ENCODE data around the gene PPIP5K2.

PPIP5K2 gene

DNA sequence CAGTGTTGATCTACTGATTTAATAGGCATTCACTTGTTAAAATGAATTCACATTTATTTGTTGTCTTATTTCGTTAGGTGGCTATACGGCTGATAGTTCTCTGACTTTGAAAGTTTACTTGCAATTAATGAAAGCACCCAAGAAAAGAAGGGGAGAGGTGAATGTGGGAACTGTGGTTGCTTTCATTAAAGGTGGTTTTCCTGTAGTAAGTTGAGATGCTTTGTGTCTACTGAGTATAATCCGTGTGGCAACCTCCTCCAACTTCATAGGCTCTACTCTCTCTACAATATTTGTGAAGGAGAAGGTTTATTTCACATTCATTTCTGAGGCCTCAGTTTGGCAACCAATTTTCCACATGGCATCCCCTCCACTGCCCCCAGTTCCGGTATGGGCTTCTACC, 125.7 kb downstream of the PPIP5K2 start:
- no peak for DNase-seq (ENCODE audit: low read depth, low spot score)

DNA sequence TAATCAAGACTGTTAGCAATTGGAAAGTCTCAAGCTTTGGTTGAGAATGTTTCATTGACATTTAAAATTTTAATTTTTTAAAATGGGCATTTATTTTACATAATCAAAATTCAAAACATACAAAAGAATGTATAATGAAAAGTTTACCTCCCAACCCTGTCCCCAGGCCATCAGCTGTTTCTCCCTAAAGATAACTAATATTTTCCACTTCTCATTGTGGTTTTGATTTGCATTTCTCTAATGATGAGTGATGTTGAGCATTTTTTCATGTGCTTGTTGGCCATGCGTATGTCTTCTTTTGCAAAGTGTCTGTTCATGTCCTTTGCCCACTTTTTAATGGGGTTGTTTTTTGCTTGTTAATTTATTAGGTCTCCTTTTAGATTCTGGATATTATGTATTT, 127.0 kb downstream of the PPIP5K2 start:
- no peak for DNase-seq (ENCODE audit: low read depth, low spot score)

DNA sequence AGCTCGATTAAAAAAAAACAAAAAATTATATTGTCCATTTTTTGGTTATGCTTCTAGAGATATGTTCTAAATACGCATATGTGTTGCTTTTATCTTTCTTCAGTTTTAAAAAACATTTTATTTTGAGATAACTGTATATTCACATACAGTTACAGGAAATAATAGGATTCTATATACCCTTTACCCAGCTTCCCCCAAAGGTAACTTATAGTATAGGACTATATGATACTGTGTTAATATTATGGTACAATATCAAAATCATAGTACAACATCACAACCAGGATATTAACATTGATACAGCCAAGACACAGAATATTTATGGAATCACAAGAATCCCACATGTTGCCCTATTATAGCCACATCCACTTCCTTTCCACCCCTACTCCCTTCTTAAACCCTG, 129.0 kb downstream of the PPIP5K2 start:
- no peak for DNase-seq (ENCODE audit: low read depth, low spot score)

DNA sequence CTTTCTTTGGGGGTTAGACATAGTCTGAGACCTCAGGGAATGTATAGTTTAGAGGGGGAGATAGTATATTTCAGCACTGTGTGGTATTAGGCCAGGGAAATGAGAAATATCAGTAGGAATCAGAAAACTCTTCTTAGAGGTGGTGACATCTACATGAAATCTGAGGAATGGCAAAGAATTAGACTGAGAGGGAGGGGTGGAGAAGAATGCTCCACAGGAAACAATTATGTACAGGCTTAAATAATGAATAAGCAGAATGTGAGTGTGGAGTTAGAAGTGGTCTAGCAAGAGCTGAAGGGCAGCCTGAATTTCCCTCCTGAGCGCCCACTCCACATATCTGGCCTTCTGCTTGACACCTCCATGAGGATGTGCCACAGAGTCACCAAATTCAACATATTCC, 134.8 kb downstream of the PPIP5K2 start:
- DNase-seq (ENCODE audit: low read depth, low spot score) = no peak

DNA sequence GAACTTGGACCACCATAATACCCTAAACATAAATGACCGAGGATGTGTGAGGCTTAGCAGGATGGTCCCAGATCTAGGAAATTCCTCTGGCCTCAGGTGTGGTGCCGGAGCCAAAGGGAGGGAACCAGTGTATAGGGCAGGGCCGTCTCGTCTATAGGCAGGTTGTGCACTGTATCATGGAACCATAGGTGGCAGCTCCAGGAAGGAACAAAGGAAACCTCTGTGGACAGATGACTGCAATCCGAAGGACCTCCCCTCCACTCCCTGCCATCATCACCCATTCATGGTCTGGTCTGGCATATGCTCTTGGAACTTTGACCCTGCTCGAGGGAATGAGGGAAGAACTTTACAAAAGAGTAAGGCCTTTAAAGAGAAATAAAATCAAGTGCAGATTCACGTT, 135.6 kb downstream of the PPIP5K2 start:
- DNase-seq (ENCODE audit: low read depth, low spot score) = no peak

DNA sequence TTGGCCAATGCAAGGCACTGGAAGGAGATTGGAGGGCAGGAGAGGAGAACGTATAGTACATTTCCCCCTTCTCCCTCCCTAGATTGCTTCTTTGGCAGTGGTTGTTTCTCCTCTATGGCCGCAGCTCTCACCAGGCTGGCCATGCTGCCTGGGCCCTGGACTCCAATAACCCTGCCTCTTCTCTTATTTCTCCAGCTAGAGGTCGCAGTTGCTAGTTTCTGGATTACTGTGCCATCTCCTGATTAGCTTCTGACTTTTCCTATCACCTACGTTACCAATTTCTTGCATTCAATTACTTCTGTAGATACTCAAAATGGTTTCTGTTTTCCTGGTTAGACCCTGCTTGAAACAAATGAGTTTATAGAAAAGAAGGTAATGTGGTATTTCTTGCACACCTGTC, 136.1 kb downstream of the PPIP5K2 start:
- no peak for DNase-seq (ENCODE audit: low read depth, low spot score)

DNA sequence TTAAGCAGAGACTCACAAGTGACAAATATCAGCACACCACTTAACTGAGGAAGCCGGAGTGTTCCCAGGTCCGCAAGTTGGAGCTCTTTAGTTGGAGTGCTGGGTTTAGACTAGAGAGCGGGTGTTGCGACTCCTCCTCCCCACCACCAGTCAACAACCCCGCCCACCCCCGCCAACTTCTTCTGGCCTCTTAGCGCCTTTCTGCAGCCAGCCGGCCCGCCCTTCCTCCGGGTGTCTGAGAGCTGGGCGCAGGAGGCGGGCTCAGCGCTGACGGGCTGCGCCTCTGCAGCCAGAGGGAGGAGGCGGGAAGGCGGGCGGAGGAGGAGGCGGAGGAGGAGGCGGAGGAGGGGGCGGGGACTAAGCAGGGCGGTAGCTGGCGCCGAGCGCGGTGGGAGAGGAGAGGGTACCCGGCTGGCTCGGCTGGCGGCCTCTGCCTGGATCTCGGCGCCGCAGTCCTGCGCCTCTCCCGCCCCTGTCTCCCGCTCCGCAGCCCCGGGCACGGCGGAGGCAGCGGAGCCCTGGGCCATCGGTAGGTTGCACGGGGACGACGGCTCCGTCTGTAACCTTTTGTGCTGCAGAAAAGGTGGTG, 138.4 kb downstream of the PPIP5K2 start, which contains the start of gene MACIR:
Gene MACIR, plus strand, starts transcription at position 396 of the 589 bp plus-strand sequence. CDS start 17,157 bp downstream, outside the sequence.
- DNase-seq (ENCODE audit: low read depth, low spot score) = peak; percentile 75

DNA sequence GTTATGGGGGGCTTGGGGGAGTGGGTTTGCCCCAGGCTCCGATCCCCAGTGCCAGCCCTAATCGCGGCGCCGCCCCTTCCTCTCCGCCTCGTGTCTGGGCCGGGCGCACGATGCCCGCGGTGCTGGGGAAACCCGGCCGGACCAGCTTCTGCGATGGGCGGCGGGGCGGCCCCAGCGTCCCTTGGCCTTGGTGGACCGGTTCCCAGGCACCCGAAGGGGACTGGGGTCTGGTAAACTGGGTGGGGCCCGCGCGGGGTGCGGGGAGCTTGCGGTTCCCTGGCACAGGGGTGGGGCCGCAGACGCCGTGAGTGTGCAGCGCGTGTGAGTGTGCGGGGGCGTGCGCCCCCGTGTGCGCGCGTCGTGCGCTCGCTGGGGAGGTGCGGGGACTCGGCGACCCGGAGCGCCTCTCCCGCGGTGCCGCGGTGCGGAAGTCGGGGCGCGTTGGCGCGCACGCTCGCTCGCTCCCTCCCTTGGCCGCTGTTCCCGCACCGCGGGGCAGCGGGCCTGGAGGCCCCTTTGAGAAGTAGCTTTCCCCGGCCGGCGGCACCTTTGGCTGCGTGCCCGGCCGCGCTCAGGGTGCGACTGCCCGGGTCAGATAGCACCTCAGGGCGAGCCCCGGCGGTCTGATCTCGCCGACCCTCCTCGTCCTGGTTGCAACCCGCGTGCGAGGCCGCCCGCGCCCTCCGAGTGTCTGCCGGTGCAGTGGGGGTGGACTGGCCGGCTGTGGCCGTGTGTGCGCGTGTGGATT, 139.0 kb downstream of the PPIP5K2 start:
- DNase-seq (ENCODE audit: low read depth, low spot score) = peak; percentile 21

DNA sequence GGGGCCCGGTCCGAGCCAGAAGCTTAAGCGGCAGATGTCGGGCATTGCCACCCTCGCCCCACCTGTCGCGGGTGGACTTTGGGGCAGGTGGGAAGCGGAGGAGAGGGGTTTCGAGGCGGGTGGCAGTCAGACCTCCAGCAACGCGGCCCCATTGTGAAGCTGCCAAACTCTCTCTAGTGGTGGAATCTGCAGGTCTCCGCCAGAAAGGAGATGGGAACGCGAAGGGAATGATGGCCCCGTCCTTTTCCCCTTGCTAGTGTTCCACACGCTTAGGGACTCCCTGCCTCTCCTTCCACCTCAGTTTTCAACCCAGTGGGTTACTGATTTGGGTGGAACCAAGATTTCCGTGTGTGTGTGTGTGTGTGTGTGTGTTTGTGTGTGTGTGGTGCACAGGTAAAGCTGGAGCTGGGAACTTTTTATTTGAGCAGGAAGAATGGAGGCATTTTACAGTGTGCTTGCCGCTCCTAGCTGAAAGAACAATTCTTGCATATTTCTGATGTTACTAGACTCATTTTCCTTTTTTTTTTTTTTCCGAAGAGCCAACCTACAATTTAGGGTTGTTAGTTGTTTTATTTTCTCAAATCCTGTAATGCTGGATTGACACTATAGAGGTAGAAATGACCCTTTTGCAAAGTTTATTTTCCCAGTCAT, 139.7 kb downstream of the PPIP5K2 start:
- no peak for DNase-seq (ENCODE audit: low read depth, low spot score)

DNA sequence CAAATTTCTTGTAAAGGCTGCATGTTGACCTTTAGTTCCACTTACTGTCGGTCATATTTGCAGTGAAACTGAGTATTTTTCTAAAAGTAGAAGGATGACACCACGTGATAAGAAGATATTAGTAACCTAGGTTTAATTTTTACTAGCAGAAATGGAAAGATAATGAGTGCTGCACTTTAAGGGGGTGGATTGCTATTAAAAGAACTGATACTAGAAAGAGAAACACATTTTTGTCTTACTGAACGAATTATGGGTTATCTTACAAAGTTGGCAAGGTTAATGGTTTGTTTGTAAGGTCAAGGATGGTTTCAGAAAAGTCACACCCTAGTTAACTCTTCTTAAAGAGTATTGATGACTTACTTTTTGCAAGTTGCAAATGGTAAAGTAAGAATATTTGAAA, 140.8 kb downstream of the PPIP5K2 start:
- no peak for DNase-seq (ENCODE audit: low read depth, low spot score)

Data from activated naive CD8-positive, alpha-beta T cell treated with anti-CD3 and anti-CD28 coated beads, Interleukin-2, amount 50 U/mL, for 16 hours (primary cell).